Stimulated activated naive CD8-positive, alpha-beta T cell treated with anti-CD3 and anti-CD28 coated beads, Interleukin-15, Interleukin-2, amounts not matched to agents 100 ng/mL and 50 ng/mL, for 24 hours (primary cell): ENCODE data around the gene TSSK2.
A peak's percentile ranks its signal among the peaks of the same experiment; 100 is the strongest.

ENCODE experiments used
- H3K27ac Mint-ChIP-seq: one replicate; pipeline ENCODE4 v1.8.0; 2021; ENCODE audit warnings: mild to moderate bottlenecking, mixed read lengths
- H3K27me3 Mint-ChIP-seq: one replicate; pipeline ENCODE4 v1.8.0; 2021; ENCODE audit warnings: mixed read lengths
- H3K36me3 Mint-ChIP-seq: one replicate; pipeline ENCODE4 v1.8.0; 2021; ENCODE audit warnings: low read depth, mixed read lengths
- H3K4me1 Mint-ChIP-seq: one replicate; pipeline ENCODE4 v1.8.0; 2021; ENCODE audit warnings: low read depth, mixed read lengths
- H3K4me3 Mint-ChIP-seq: one replicate; pipeline ENCODE4 v1.8.0; 2021; ENCODE audit warnings: mild to moderate bottlenecking, mixed read lengths
- H3K9me3 Mint-ChIP-seq: one replicate; pipeline ENCODE4 v1.8.0; 2021; ENCODE audit warnings: mixed read lengths

TSSK2 gene

DNA sequence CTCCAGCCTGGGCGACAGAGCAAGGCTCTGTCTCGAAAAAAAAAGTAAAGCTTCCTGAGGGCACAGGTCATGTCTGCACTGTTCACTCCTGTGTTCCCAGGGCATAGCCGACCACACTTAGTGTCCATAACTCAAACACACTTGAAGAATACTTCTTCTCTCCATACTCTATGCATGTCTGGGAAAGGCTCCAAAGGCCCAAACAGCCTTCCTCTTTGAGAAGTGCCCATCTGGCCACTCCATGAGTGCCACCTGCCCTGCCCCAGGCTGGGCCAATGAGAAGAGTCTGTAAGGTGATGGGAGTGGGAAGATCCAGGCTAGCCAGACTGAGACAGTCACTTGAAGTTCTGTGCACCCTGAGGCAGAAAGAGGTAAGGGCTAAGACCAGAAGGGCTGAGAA, 33.6 kb upstream of the TSSK2 start:
- no peaks in the 10 kb centered on the region for H3K27me3 Mint-ChIP-seq
- H3K27ac Mint-ChIP-seq = no peak overlapping the region
- H3K4me3 Mint-ChIP-seq = no peak overlapping the region
- peaks cover 12% of the 10 kb centered on the region for H3K4me1 Mint-ChIP-seq
- H3K36me3 Mint-ChIP-seq = peaks cover 15% of the 10 kb centered on the region
- H3K9me3 Mint-ChIP-seq = no peaks in the 10 kb centered on the region

DNA sequence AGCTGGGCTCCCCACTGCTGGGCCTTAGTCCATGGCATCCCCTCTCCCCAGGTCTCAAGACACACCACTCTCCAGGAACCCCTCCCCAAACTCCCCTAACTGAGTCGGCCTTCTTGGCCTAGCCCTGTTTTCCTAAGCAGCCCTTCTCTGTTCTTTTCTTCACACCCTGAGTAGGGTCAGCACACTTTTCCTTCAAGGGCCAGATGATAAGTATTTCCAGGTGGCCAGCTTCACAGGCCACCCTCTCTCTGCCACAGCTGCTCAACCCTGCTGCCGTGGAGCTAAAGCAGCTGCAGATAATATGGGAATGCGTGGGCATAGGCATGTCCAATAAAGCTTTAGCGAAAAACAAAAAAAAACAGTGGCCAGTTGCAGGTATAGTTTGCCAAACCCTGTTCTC, 33.0 kb upstream of the TSSK2 start:
- Mint-ChIP-seq H3K36me3 (peaks cover 15% of the 10 kb centered on the region), H3K27ac (peak overlapping the region; percentile 63), H3K4me1 (peaks cover 12% of the 10 kb centered on the region)

GRCh38 chr22:19103880-19104821, 27.0 kb upstream of the TSSK2 start:
- peaks cover 48% of the 10 kb centered on the region for H3K4me1 Mint-ChIP-seq
- H3K9me3 Mint-ChIP-seq = no peaks in the 10 kb centered on the region
- H3K27me3 Mint-ChIP-seq = no peaks in the 10 kb centered on the region
- no peak overlapping the region for H3K4me3 Mint-ChIP-seq
- no peak overlapping the region for H3K27ac Mint-ChIP-seq
- H3K36me3 Mint-ChIP-seq = peaks cover 4% of the 10 kb centered on the region

More for the DNA sequence above, 33.0 kb upstream of the TSSK2 start:
- no peaks in the 10 kb centered on the region for H3K27me3 Mint-ChIP-seq
- H3K9me3 Mint-ChIP-seq = no peaks in the 10 kb centered on the region
- no peak overlapping the region for H3K4me3 Mint-ChIP-seq

- Mint-ChIP-seq H3K4me1 (peaks cover 56% of the 10 kb centered on the region), H3K9me3 (no peaks in the 10 kb centered on the region), H3K27ac (no peak overlapping the region), H3K4me3 (no peak overlapping the region), H3K36me3 (peaks cover 4% of the 10 kb centered on the region), H3K27me3 (no peaks in the 10 kb centered on the region)
These were observed 25.7 kb upstream of the TSSK2 start for GRCh38 chr22:19105456-19105855.

DNA sequence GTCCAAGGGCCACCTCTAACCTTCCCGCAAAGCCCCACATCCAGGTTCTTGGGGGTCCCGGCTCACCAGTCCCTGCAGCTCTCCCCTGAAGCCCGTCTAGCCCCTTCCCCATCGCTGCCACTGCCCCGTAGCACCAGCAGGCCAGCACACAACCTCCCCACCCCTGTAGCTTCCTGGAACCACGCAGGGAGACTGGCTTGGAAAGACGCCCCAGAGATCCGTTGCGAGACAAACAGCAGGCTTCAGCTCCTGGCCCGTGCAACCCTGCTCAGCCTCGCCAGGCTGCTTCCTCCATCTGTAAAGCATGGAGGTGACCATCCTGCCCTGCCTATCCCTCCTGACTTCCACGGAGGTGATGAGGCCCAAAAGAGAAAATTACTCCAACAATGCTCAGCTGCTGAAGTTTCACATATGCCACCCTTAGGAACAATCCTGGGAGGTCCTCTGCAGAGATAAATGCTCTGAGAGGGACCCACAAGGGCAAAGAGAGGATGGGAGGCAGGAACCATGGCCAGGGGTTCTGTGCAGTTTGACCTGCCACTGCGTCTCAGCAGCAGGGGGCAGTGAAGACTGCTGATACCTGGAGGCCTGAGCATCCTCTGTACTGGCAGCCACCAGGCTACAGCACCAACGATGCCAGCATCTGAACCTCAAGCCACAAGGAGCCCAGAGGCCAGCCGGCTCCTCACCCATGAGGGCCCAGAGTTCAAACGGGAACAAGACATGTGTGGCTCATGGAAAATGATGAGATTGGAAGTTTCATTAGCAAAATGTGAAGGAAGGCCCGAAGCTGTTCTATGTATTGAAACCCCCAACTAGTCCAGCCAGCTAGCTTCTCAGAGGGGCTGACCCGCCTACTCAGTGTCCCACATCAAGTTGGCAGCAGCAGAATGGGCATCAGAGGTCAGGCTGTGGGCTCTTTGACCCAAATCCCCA, 25.0 kb upstream of the TSSK2 start:
- no peaks in the 10 kb centered on the region for H3K27me3 Mint-ChIP-seq
- no peaks in the 10 kb centered on the region for H3K9me3 Mint-ChIP-seq
- peaks cover 59% of the 10 kb centered on the region for H3K4me1 Mint-ChIP-seq
- peaks cover 4% of the 10 kb centered on the region for H3K36me3 Mint-ChIP-seq
- H3K27ac Mint-ChIP-seq = no peak overlapping the region
- no peak overlapping the region for H3K4me3 Mint-ChIP-seq

DNA sequence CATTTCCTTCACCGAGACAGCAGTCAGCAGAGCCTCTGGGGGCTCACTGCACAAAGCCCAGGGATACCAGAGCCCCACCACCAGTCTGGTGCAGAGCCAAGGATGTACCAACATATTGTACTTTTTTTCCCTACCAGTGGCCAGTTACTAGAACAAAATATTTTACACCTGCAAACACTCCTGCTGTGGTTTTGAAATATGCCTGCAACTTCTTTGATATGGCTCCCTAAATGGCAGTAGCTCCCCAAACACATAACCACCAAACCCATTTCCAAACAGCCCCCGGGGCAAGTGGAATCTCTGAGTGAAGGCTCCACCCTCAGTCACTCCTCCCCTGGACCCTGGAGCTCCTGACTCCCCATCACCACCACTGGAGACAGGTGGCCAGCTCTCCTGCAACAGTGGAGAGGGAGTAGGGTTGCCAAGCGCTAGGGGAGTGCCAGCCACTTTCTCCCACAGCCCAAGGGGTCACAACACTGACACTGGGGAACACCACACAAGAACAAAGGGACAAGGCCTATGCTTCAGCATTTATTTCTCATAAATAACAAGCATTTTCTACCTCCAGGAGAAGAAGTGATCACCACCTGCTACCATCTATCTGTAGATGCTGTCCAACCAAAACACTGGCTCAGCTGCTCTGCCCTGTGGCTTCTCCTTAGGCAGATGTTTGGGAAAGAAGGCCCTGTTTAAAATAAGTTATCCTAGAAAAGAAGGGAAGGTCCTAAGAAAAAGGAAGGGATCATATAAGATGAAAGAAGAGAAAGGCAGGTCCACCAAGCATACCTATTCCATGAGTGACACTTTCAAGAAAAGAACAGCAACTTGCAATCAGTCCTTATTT, 24.0 kb upstream of the TSSK2 start:
- Mint-ChIP-seq H3K36me3 (peaks cover 1% of the 10 kb centered on the region), H3K27ac (no peak overlapping the region), H3K9me3 (no peaks in the 10 kb centered on the region), H3K4me1 (peaks cover 63% of the 10 kb centered on the region), H3K27me3 (no peaks in the 10 kb centered on the region), H3K4me3 (no peak overlapping the region)

DNA sequence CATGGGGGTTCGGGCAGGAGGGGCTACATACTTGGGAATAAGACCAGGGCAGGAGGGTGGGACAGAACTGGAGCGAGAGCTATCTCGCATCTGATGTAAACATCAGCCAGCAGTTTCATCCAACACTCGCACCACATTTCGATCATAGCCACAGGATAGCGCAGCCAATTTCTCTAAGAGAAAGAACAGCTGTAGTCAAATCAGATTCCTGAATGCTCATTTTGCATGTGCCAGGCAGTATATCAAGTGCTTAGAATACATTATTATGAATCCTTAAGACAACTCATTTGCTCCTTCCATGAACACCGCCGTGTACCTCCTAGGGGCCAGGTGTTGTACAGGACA, 23.4 kb upstream of the TSSK2 start:
- Mint-ChIP-seq H3K36me3 (no peaks in the 10 kb centered on the region), H3K4me1 (peaks cover 67% of the 10 kb centered on the region), H3K27ac (no peak overlapping the region)

GRCh38 chr22:19108807-19109197, 22.3 kb upstream of the TSSK2 start:
- peak overlapping the region; percentile 45 for H3K27ac Mint-ChIP-seq
- H3K9me3 Mint-ChIP-seq = no peaks in the 10 kb centered on the region
- peaks cover 73% of the 10 kb centered on the region for H3K4me1 Mint-ChIP-seq
- H3K36me3 Mint-ChIP-seq = no peaks in the 10 kb centered on the region
- no peak overlapping the region for H3K4me3 Mint-ChIP-seq
- no peaks in the 10 kb centered on the region for H3K27me3 Mint-ChIP-seq

More for the DNA sequence above, 23.4 kb upstream of the TSSK2 start:
- Mint-ChIP-seq H3K27me3 (no peaks in the 10 kb centered on the region), H3K4me3 (no peak overlapping the region), H3K9me3 (no peaks in the 10 kb centered on the region)

- Mint-ChIP-seq H3K27ac (peak overlapping the region; percentile 45), H3K4me1 (peaks cover 67% of the 10 kb centered on the region), H3K36me3 (no peaks in the 10 kb centered on the region), H3K9me3 (no peaks in the 10 kb centered on the region), H3K27me3 (no peaks in the 10 kb centered on the region), H3K4me3 (peak overlapping the region; percentile 33)
These were observed 21.7 kb upstream of the TSSK2 start for GRCh38 chr22:19109198-19110063.

- Mint-ChIP-seq H3K27me3 (no peaks in the 10 kb centered on the region), H3K4me1 (peaks cover 70% of the 10 kb centered on the region), H3K4me3 (peak overlapping the region; percentile 33)
These were observed 21.0 kb upstream of the TSSK2 start for GRCh38 chr22:19110064-19110458.

DNA sequence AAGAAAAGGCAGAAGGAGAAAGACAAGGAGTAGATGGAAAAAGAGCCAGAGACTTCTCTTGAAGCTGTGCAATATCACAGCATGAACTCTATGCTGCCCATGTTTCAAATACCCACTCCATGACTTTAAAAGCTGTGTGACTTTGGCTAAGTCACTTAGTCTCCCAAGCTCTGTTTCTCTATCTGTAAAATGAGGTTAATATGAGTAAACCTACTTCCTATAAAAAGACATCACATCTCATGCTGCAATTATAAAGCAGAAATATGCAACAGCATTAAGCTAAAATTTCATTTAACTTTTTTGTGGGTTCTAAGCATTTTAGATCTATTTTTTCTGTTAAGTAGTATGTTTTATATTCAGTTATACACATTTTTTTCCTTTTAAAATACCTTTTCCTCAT, 20.5 kb upstream of the TSSK2 start:
- Mint-ChIP-seq H3K27ac (peak overlapping the region; percentile 33), H3K4me3 (no peak overlapping the region), H3K9me3 (no peaks in the 10 kb centered on the region), H3K36me3 (no peaks in the 10 kb centered on the region), H3K4me1 (peaks cover 74% of the 10 kb centered on the region), H3K27me3 (no peaks in the 10 kb centered on the region)

More at GRCh38 chr22:19110064-19110458, 21.0 kb upstream of the TSSK2 start:
- Mint-ChIP-seq H3K27ac (peak overlapping the region; percentile 28), H3K9me3 (no peaks in the 10 kb centered on the region), H3K36me3 (no peaks in the 10 kb centered on the region)

GRCh38 chr22:19111140-19111539, 20.0 kb upstream of the TSSK2 start:
- Mint-ChIP-seq H3K4me3 (no peak overlapping the region), H3K36me3 (no peaks in the 10 kb centered on the region), H3K9me3 (no peaks in the 10 kb centered on the region), H3K27me3 (no peaks in the 10 kb centered on the region), H3K4me1 (peaks cover 77% of the 10 kb centered on the region), H3K27ac (peak overlapping the region; percentile 33)

- no peak overlapping the region for H3K4me3 Mint-ChIP-seq
- no peaks in the 10 kb centered on the region for H3K27me3 Mint-ChIP-seq
- peaks cover 77% of the 10 kb centered on the region for H3K4me1 Mint-ChIP-seq
- no peak overlapping the region for H3K27ac Mint-ChIP-seq
- H3K9me3 Mint-ChIP-seq = no peaks in the 10 kb centered on the region
- H3K36me3 Mint-ChIP-seq = no peaks in the 10 kb centered on the region
These were observed 19.5 kb upstream of the TSSK2 start for GRCh38 chr22:19111584-19111983.

DNA sequence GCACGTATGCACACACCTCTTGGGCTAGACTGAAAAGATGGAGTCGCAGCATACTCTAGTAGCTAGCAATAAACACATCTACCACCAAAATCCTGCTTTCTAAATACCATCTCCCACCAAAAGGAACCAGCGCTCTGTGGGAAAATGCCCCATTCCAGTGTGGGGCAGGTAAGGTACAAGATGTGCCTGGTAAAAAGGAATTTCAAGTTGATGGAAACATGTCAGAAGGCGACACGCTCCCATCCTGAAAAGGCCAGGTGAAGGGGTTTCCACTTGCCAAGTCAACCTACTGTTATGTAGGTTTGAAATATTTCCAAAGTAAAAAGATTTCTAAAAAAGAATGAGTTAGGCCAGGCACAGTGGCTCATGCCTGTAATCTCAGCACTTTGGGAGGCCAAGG, 17.7 kb upstream of the TSSK2 start:
- Mint-ChIP-seq H3K4me1 (peaks cover 77% of the 10 kb centered on the region), H3K36me3 (no peaks in the 10 kb centered on the region), H3K9me3 (no peaks in the 10 kb centered on the region), H3K27me3 (no peaks in the 10 kb centered on the region), H3K4me3 (no peak overlapping the region), H3K27ac (no peak overlapping the region)
